Osteoblast (primary cell): ENCODE measurements around the gene CSNK1E. TPM values are rescaled to one million over a fixed set of nuclear protein-coding genes. Genes with fewer than 3 reads are reported as not detected.

Experiments
- DNase-seq: peaks from one replicate; pipeline ENCODE4 v3.0.0; 2011; ENCODE audit warnings: low spot score, mixed read lengths; ENCODE audit not compliant: insufficient read length; ENCODE audit errors: missing footprints
- H2AFZ ChIP-seq: 2 replicates; pipeline ENCODE4 v1.6.0; 2011; ENCODE audit warnings: mild to moderate bottlenecking, low read length
- H3K27ac ChIP-seq: 2 replicates; pipeline ENCODE4 v1.5.1; 2011; ENCODE audit warnings: mild to moderate bottlenecking, low read depth, low read length, moderate library complexity
- H3K27me3 ChIP-seq: 2 replicates; pipeline ENCODE4 v1.6.0; 2012; ENCODE audit warnings: mild to moderate bottlenecking, control low read depth, inconsistent platforms, low read length, moderate library complexity; ENCODE audit not compliant: insufficient read depth
- H3K36me3 ChIP-seq: 2 replicates; pipeline ENCODE4 v1.5.1; 2011; ENCODE audit warnings: mild to moderate bottlenecking, low read length, control low read depth, moderate library complexity; ENCODE audit not compliant: insufficient read depth
- H3K4me1 ChIP-seq: 2 replicates; pipeline ENCODE4 v1.5.1; 2011; ENCODE audit warnings: mild to moderate bottlenecking, low read length, control low read depth, moderate library complexity; ENCODE audit not compliant: insufficient read depth
- H3K4me2 ChIP-seq: 2 replicates; pipeline ENCODE4 v1.6.0; 2011; ENCODE audit warnings: mild to moderate bottlenecking, low read length; ENCODE audit not compliant: insufficient read depth
- H3K4me3 ChIP-seq: fragments of 200-600 bp; sonication (generic); 3 replicates; pipeline ENCODE4 v1.5.1; 2012; ENCODE audit warnings: mild to moderate bottlenecking, low read length, inconsistent platforms; ENCODE audit not compliant: insufficient read depth
- H3K79me2 ChIP-seq: 2 replicates; pipeline ENCODE4 v1.6.0; 2012; ENCODE audit warnings: mild to moderate bottlenecking, low read length, control low read depth, inconsistent platforms; ENCODE audit not compliant: insufficient read depth
- H3K9me3 ChIP-seq: 2 replicates; pipeline ENCODE4 v1.5.1; 2011; ENCODE audit warnings: low read depth, low read length, control low read depth
- H4K20me1 ChIP-seq: 2 replicates; pipeline ENCODE4 v1.6.0; 2012; ENCODE audit warnings: mild to moderate bottlenecking, low read length, control low read depth; ENCODE audit not compliant: insufficient read depth
- total RNA-seq: library from RNA; depleted of rRNA; stranded (reverse); fragments of >200 nt; gene quantifications from 2 replicates; pipeline ENCODE4 v1.2.3, GENCODE V29; 2012
- TF ChIP-seq, protein P1 (sequence below): IDR thresholded peaks from 2 replicates; pipeline ENCODE4 v1.5.1; 2011; ENCODE audit warnings: mild to moderate bottlenecking, low read depth, low read length, moderate library complexity; ENCODE audit errors: extremely low read depth

CSNK1E gene
- total RNA-seq, 1 donor = 152 TPM

GRCh38 chr22:38249803-38250642, 67.2 kb downstream of the CSNK1E start:
- DNase-seq = peak; percentile 38
- H3K79me2 ChIP-seq = peaks cover 89% of the 10 kb centered on the region
- no peak overlapping the region for H3K27ac ChIP-seq
- H3K4me2 ChIP-seq = no peak overlapping the region
- H3K4me3 ChIP-seq = no peak overlapping the region
- TF ChIP-seq, protein P1, sequence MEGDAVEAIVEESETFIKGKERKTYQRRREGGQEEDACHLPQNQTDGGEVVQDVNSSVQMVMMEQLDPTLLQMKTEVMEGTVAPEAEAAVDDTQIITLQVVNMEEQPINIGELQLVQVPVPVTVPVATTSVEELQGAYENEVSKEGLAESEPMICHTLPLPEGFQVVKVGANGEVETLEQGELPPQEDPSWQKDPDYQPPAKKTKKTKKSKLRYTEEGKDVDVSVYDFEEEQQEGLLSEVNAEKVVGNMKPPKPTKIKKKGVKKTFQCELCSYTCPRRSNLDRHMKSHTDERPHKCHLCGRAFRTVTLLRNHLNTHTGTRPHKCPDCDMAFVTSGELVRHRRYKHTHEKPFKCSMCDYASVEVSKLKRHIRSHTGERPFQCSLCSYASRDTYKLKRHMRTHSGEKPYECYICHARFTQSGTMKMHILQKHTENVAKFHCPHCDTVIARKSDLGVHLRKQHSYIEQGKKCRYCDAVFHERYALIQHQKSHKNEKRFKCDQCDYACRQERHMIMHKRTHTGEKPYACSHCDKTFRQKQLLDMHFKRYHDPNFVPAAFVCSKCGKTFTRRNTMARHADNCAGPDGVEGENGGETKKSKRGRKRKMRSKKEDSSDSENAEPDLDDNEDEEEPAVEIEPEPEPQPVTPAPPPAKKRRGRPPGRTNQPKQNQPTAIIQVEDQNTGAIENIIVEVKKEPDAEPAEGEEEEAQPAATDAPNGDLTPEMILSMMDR = no peak
- peaks cover 49% of the 10 kb centered on the region for H4K20me1 ChIP-seq
- H3K4me1 ChIP-seq = no peaks in the 10 kb centered on the region
- no peaks in the 10 kb centered on the region for H3K9me3 ChIP-seq
- H3K27me3 ChIP-seq = no peaks in the 10 kb centered on the region
- peaks cover 25% of the 10 kb centered on the region for H3K36me3 ChIP-seq
- H2AFZ ChIP-seq = no peak overlapping the region

DNA sequence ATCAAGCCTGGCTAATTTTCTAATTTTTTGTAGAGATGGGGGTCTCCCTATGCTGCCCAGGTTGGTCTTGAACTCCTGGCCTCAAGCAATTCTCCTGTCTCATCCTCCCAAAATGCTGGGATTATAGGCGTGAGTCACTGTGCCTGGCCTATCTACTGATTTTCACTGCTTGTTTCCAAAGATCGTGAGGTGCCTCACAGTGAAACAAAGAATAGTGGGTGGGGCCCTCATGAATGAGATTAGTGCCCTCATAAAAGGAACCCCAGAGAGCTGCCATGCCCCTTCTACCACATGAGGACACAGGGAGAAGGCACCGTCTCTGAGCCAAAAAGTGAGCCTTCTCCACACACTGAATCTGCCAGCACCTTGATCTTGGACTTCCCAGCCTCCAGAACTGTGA, 67.9 kb downstream of the CSNK1E start:
- Histone ChIP-seq H3K9me3 (no peaks in the 10 kb centered on the region), H3K27ac (no peak overlapping the region), H3K27me3 (no peaks in the 10 kb centered on the region), H3K4me3 (no peak overlapping the region), H4K20me1 (peaks cover 52% of the 10 kb centered on the region), H2AFZ (no peak overlapping the region), H3K4me1 (no peaks in the 10 kb centered on the region), H3K36me3 (peaks cover 31% of the 10 kb centered on the region), H3K79me2 (peaks cover 82% of the 10 kb centered on the region), H3K4me2 (no peak overlapping the region)
- DNase-seq = no peak
- TF ChIP-seq, protein P1 = no peak

GRCh38 chr22:38248280-38248679, 69.0 kb downstream of the CSNK1E start:
- H3K9me3 ChIP-seq = no peaks in the 10 kb centered on the region
- TF ChIP-seq, protein P1 = no peak
- H3K4me3 ChIP-seq = no peak overlapping the region

DNA sequence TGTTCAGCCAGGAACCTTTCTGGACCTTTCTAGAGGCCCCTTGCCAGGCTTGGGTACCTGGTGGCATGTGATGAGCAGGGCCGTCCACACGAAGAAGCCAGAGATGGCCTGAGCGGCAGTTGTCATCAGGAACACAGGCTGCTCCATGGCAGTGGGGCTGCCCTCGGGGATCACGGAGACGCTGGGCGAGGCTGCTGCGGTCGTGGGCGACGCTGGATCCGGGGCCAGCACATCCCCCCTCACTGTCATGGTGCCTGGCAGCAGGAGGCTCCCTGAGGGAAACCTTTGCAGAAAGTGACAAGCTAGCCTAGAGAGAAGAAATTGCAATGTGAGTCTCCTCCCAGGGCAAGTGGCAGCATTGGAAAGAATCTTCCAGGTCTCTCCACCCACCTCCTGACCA, 69.5 kb downstream of the CSNK1E start:
- Histone ChIP-seq H3K27ac (no peak overlapping the region), H3K36me3 (peaks cover 41% of the 10 kb centered on the region), H3K4me3 (no peak overlapping the region), H3K9me3 (no peaks in the 10 kb centered on the region), H3K4me2 (no peak overlapping the region), H2AFZ (no peak overlapping the region), H4K20me1 (peaks cover 52% of the 10 kb centered on the region), H3K4me1 (peaks cover 4% of the 10 kb centered on the region), H3K27me3 (no peaks in the 10 kb centered on the region), H3K79me2 (peaks cover 71% of the 10 kb centered on the region)
- peak; percentile 41 for DNase-seq
- TF ChIP-seq, protein P1 = no peak

More at GRCh38 chr22:38248280-38248679, 69.0 kb downstream of the CSNK1E start:
- Histone ChIP-seq H3K79me2 (peaks cover 74% of the 10 kb centered on the region), H3K36me3 (peaks cover 38% of the 10 kb centered on the region), H3K27ac (no peak overlapping the region), H2AFZ (no peak overlapping the region), H4K20me1 (peaks cover 52% of the 10 kb centered on the region), H3K27me3 (no peaks in the 10 kb centered on the region), H3K4me2 (no peak overlapping the region), H3K4me1 (peaks cover 3% of the 10 kb centered on the region)
- peak; percentile 17 for DNase-seq
